GM18868 (cell line): ENCODE data around the gene PRPF6.
"Not testable (repeated sequence)": the region's sequence is repeated elsewhere in the genome, so short reads cannot be mapped to it uniquely, and the experiment has no call there.

Source experiments
- ATAC-seq: cut with Tn5 transposase; IDR thresholded peaks from one replicate; pipeline ENCODE4 v1.9.1; 2021; ENCODE audit warnings: mild to moderate bottlenecking, moderate library complexity; ENCODE audit not compliant: unreplicated experiment

PRPF6 gene

GRCh38 chr20:64009811-64010387, 29.0 kb downstream of the PRPF6 start:
- ATAC-seq, result no peak

- ATAC-seq, result peak; percentile 48
Measured at GRCh38 chr20:64010711-64011237, 29.8 kb downstream of the PRPF6 start.

- ATAC-seq, result no peak
Measured at GRCh38 chr20:64011366-64011779, 30.4 kb downstream of the PRPF6 start.

GRCh38 chr20:64012385-64013154, 31.6 kb downstream of the PRPF6 start:
- ATAC-seq, result not testable (repeated sequence)

- ATAC-seq, result no peak
Measured at GRCh38 chr20:64015635-64016034, 34.7 kb downstream of the PRPF6 start.

GRCh38 chr20:64021124-64021975, 40.4 kb downstream of the PRPF6 start:
- no peak for ATAC-seq

GRCh38 chr20:64022671-64023360, 41.9 kb downstream of the PRPF6 start:
- no peak for ATAC-seq

- no peak for ATAC-seq
Measured at GRCh38 chr20:64023361-64024140, 42.6 kb downstream of the PRPF6 start.

- no peak for ATAC-seq
Measured at GRCh38 chr20:64024141-64024990, 43.4 kb downstream of the PRPF6 start.

GRCh38 chr20:64025101-64025825, 44.3 kb downstream of the PRPF6 start:
- ATAC-seq, result no peak

- no peak for ATAC-seq
Measured at GRCh38 chr20:64025826-64026412, 45.0 kb downstream of the PRPF6 start.

- no peak for ATAC-seq
Measured at GRCh38 chr20:64027981-64028685, 47.2 kb downstream of the PRPF6 start.

GRCh38 chr20:64029293-64030117, 48.6 kb downstream of the PRPF6 start:
- no peak for ATAC-seq

- no peak for ATAC-seq
Measured at GRCh38 chr20:64030371-64031134, 49.6 kb downstream of the PRPF6 start.

- no peak for ATAC-seq
Measured at GRCh38 chr20:64031822-64032314, 50.9 kb downstream of the PRPF6 start.
